Psoas muscle (tissue), 8 donors: ENCODE measurements around the gene BRD7. TPM values are rescaled to one million over a fixed set of nuclear protein-coding genes. Genes with fewer than 3 reads are reported as not detected.

Experiments used
- ATAC-seq, 4 donors: fragments of 200-7000 bp; cut with Tn5 transposase; one replicate each; pipeline ENCODE4 v1.9.1; 2020; ENCODE audit warnings: moderate library complexity in 3 of 4, mild to moderate bottlenecking in 2 of 4
- DNase-seq, 2 donors: peaks; one replicate each; pipeline ENCODE4 v3.0.0-alpha.2; 2020
- H3K27ac ChIP-seq: fragments of 200-600 bp; one replicate; pipeline ENCODE4 v1.8.0; 2022
- H3K27me3 ChIP-seq, 3 donors: fragments of 200-600 bp in 1 of 3; one replicate each; pipeline versions ENCODE4 v1.6.1 to v1.8.0; 2013 to 2022; ENCODE audit warnings: low read length in 2 of 3, mild to moderate bottlenecking in 2 of 3, moderate library complexity in 1 of 3; ENCODE audit not compliant: insufficient read depth in 3 of 3
- H3K36me3 ChIP-seq, 2 donors: fragments of 200-600 bp in 1 of 2; one replicate each; pipeline versions ENCODE4 v1.6.1 to v1.8.0; 2013 to 2022; ENCODE audit warnings: low read depth in 1 of 2, mild to moderate bottlenecking in 1 of 2, moderate library complexity in 1 of 2; ENCODE audit not compliant: insufficient read depth in 1 of 2
- H3K4me1 ChIP-seq: fragments of 200-600 bp; one replicate; pipeline ENCODE4 v1.8.0; 2022
- H3K4me3 ChIP-seq: fragments of 200-600 bp; one replicate; pipeline ENCODE4 v1.8.0; 2022; ENCODE audit warnings: mild to moderate bottlenecking
- H3K9me3 ChIP-seq: fragments of 200-600 bp; one replicate; pipeline ENCODE4 v1.8.0; 2022
- WGBS, 3 donors: extraction: QIAGEN DNeasy Blood & Tissue Kit; methylation state at CpG; one replicate each; pipeline versions ENCODE4 v1.1.6 to v1.1.7; 2013; 5-methylcytosine and 5-hydroxymethylcytosine counted together
- intact Hi-C, 2 donors: fragments of 100-400 bp; cut with DNase I; formaldehyde crosslinking; loops; one replicate each; pipeline versions ENCODE4 v1.11.0 to v1.14.2; 2022
- polyA plus RNA-seq, 3 donors: library from polyadenylated mRNA; stranded (reverse); fragments of 200-250 nt; gene quantifications; one replicate each; pipeline ENCODE4 v1.2.3, GENCODE V29; 2013
- total RNA-seq, 4 donors: library from RNA; stranded (reverse); fragmentation: NEBNext Ultra II Directional in 2 of 4; extraction: Animal tissue kit (Norgen Biotek cat#: 25700) in 2 of 4; gene quantifications; one replicate each; pipeline versions ENCODE4 v1.2.1 to v1.2.4, GENCODE V29; 2021 to 2023
- TF ChIP-seq, protein P1 (sequence below): fragments of 200-600 bp; IDR thresholded peaks from one replicate; pipeline ENCODE4 v1.8.0; 2022; ENCODE audit warnings: antibody characterized with exemption
- donor health status: healthy with polysubstance abuse.
- donor health status: DM: no; HTN: no; CAD: no; lungs with moderate emphysema.
- donor health status: Bipolar disorder and iron deficiency.
- donor health status: healthy.
- donor health status: DM: yes; HTN: yes; CAD: no.
- donor health status: DM: no; HTN: no; CAD: no.
- donor health status: DM: no; HTN: no; CAD: no.
- donor health status: DM: yes; HTN: yes; CAD: no.

The BRD7 gene
- total and polyA plus RNA-seq, 7 donors = 32.4 to 77.1 (median 49.1) TPM

DNA sequence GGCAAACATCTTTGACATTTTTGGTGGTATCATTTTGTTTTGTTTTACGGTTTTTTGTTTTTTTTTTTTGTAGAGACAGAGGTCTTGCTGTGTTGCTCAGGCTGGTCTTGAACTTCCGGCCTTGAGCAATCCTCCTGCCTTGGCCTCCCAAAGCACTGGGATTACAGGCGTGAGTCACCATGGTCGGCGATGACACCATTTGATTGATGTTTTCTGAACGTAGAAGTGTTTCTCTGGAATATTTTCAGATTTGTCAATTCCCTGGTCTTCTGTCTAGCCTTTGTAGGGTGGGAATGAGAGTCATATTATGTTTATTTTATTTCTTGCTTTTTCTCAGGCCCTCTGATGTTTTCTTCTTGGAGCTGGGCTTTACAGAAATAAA lies 32.2 kb upstream of the BRD7 start:
- no peaks in the 10 kb centered on the region for H3K36me3 ChIP-seq
- no peaks in the 10 kb centered on the region for H3K4me1 ChIP-seq
- H3K27ac ChIP-seq = no peak overlapping the region
- TF ChIP-seq, protein P1, sequence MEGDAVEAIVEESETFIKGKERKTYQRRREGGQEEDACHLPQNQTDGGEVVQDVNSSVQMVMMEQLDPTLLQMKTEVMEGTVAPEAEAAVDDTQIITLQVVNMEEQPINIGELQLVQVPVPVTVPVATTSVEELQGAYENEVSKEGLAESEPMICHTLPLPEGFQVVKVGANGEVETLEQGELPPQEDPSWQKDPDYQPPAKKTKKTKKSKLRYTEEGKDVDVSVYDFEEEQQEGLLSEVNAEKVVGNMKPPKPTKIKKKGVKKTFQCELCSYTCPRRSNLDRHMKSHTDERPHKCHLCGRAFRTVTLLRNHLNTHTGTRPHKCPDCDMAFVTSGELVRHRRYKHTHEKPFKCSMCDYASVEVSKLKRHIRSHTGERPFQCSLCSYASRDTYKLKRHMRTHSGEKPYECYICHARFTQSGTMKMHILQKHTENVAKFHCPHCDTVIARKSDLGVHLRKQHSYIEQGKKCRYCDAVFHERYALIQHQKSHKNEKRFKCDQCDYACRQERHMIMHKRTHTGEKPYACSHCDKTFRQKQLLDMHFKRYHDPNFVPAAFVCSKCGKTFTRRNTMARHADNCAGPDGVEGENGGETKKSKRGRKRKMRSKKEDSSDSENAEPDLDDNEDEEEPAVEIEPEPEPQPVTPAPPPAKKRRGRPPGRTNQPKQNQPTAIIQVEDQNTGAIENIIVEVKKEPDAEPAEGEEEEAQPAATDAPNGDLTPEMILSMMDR = no peak
- DNase-seq = no peak
- WGBS, 3 donors = 83 to 90% (median 90%) methylated on average over 6 of the region's 6 CpGs
- no peaks in the 10 kb centered on the region for H3K9me3 ChIP-seq
- intact Hi-C loops = no loop called here
- no peak for ATAC-seq
- H3K4me3 ChIP-seq = no peak overlapping the region
- no peaks in the 10 kb centered on the region for H3K27me3 ChIP-seq

DNA sequence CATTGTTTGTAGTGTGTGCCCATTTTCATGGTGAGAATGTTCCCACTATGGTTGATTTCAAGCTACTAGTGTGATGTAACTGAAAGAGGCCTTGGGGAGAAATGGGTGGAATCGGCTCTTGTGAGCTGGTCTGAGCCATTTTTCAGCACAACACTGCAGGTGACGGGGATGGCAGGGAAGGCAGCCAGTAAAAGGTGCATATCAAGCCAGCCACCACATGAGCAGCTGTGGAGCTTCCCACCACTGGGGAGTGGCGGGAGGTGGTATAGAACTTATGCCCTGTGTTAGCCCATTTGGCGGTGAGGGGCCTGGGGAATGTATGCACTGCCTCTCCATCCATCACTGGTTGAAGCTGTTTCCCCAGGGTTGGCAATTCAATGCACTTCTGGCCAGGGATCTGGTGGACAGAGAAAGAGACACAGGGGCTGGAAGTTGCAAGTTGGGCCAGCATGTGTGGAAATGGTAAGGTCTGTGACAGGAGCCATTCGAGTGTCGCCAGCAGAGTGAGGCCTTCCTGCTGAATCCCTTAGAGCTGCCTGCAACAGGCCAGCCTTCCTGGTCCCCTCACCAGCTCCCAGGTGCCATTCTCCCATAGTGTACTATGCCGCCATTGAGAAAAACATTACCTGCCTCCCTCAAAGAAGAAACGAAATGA lies 31.7 kb upstream of the BRD7 start:
- Histone ChIP-seq H3K4me1 (no peaks in the 10 kb centered on the region), H3K27ac (no peak overlapping the region), H3K36me3 (no peaks in the 10 kb centered on the region), H3K4me3 (no peak overlapping the region), H3K27me3 (no peaks in the 10 kb centered on the region), H3K9me3 (no peaks in the 10 kb centered on the region)
- 91 to 95% (median 94%) methylated on average over 8 of the region's 8 CpGs for WGBS, 3 donors
- DNase-seq = no peak
- TF ChIP-seq, protein P1 = no peak
- intact Hi-C loops = no loop called here
- ATAC-seq = no peak

DNA sequence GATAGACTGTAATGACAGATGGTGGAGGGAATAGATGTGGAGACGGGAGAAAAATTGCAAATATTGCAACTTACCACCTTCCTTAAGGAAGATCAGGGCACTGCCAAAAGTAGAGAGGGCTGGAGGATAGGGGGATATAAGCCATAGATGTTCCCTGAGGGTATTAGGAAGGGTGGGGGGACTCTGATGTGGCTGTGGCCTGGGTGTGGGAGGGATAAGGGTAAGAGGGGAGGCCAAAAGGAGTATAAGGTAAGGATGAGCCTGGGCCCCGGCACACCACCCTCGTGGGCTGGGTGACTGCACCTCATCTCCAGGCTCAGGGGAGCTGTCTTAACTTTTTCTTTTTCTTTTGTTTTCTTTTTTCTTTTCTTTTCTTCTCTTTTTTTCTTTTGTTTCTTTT lies 30.6 kb upstream of the BRD7 start:
- intact Hi-C loops = no loop called here
- Histone ChIP-seq H3K4me1 (no peaks in the 10 kb centered on the region), H3K36me3 (no peaks in the 10 kb centered on the region), H3K9me3 (no peaks in the 10 kb centered on the region), H3K4me3 (no peak overlapping the region), H3K27ac (no peak overlapping the region), H3K27me3 (no peaks in the 10 kb centered on the region)
- no peak for DNase-seq
- WGBS, 3 donors = 70 to 81% (median 79%) methylated on average over 3 of the region's 3 CpGs
- TF ChIP-seq, protein P1 = no peak
- ATAC-seq = no peak

DNA sequence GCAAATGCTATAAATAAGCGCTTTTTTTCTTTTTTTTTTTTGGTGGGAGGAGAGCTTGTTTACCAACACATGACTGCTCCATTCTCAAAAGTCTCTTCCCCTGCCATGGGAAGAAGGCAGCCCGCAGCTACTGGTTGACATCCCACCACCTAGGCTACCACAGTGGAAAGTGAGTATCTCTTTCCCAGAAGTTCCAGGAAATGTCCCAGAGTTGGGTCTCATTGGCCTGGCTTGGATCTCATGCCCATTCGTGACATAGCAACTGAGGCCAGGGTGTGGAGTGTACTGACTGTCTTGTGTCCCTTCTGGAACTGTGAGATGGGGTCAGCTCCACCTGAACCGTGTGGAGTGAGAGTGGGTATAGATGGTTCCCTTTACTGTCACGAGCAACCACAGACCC lies 29.5 kb upstream of the BRD7 start:
- DNase-seq = no peak
- H3K9me3 ChIP-seq = no peaks in the 10 kb centered on the region
- H3K4me1 ChIP-seq = no peaks in the 10 kb centered on the region
- no peak overlapping the region for H3K4me3 ChIP-seq
- no peak for ATAC-seq
- 87 to 95% (median 92%) methylated on average over 5 of the region's 5 CpGs for WGBS, 3 donors
- H3K36me3 ChIP-seq = no peaks in the 10 kb centered on the region
- no peaks in the 10 kb centered on the region for H3K27me3 ChIP-seq
- TF ChIP-seq, protein P1 = no peak
- intact Hi-C loops = no loop called here
- H3K27ac ChIP-seq = no peak overlapping the region
